ENCODE results near the gene C10orf90.

Gene C10orf90

GRCh38 chr10:126461289-126461940 lies 209.1 kb downstream of the C10orf90 start:
- no peak for DNase-seq (ENCODE audit: low read depth)

- DNase-seq (ENCODE audit: low read depth) = peak; percentile 87
Observed at GRCh38 chr10:126459878-126460481, 210.5 kb downstream of the C10orf90 start.

- DNase-seq (ENCODE audit: low read depth) = peak; percentile 61
Observed at GRCh38 chr10:126459032-126459831, 211.3 kb downstream of the C10orf90 start.

GRCh38 chr10:126458466-126458865 lies 212.0 kb downstream of the C10orf90 start:
- no peak for DNase-seq (ENCODE audit: low read depth)

GRCh38 chr10:126456632-126457031 lies 213.9 kb downstream of the C10orf90 start:
- no peak for DNase-seq (ENCODE audit: low read depth)

- DNase-seq (ENCODE audit: low read depth) = no peak
Observed at GRCh38 chr10:126455766-126456405, 214.6 kb downstream of the C10orf90 start.

GRCh38 chr10:126455036-126455765 lies 215.3 kb downstream of the C10orf90 start:
- DNase-seq (ENCODE audit: low read depth) = no peak

GRCh38 chr10:126454045-126454751 lies 216.3 kb downstream of the C10orf90 start:
- no peak for DNase-seq (ENCODE audit: low read depth)

- no peak for DNase-seq (ENCODE audit: low read depth)
Observed at GRCh38 chr10:126452245-126452644, 218.2 kb downstream of the C10orf90 start.

GRCh38 chr10:126448091-126448490 lies 222.4 kb downstream of the C10orf90 start:
- DNase-seq (ENCODE audit: low read depth) = no peak

- no peak for DNase-seq (ENCODE audit: low read depth)
Observed at GRCh38 chr10:126439942-126440341, 230.6 kb downstream of the C10orf90 start.

GRCh38 chr10:126438407-126438783 lies 232.1 kb downstream of the C10orf90 start:
- DNase-seq (ENCODE audit: low read depth) = no peak

GRCh38 chr10:126437635-126438406 lies 232.7 kb downstream of the C10orf90 start:
- no peak for DNase-seq (ENCODE audit: low read depth)

GRCh38 chr10:126434235-126434634 lies 236.3 kb downstream of the C10orf90 start:
- no peak for DNase-seq (ENCODE audit: low read depth)

- no peak for DNase-seq (ENCODE audit: low read depth)
Observed at GRCh38 chr10:126433351-126433750, 237.1 kb downstream of the C10orf90 start.

- no peak for DNase-seq (ENCODE audit: low read depth)
Observed at GRCh38 chr10:126432507-126432906, 238.0 kb downstream of the C10orf90 start.

GRCh38 chr10:126431816-126432215 lies 238.7 kb downstream of the C10orf90 start:
- DNase-seq (ENCODE audit: low read depth) = no peak

- DNase-seq (ENCODE audit: low read depth) = no peak
Observed at GRCh38 chr10:126430512-126430911, 240.0 kb downstream of the C10orf90 start.

GRCh38 chr10:126429275-126429674 lies 241.2 kb downstream of the C10orf90 start:
- no peak for DNase-seq (ENCODE audit: low read depth)

GRCh38 chr10:126425489-126426065 lies 244.9 kb downstream of the C10orf90 start:
- no peak for DNase-seq (ENCODE audit: low read depth)
